ENCODE data around the gene LRRC27. TPM values are rescaled to one million over a fixed set of nuclear protein-coding genes. Genes with fewer than 3 reads are reported as not detected.

LRRC27 gene
- polyA plus RNA-seq, 1 experiment: 9.2 TPM

GRCh38 chr10:132399117-132400035, 67.4 kb downstream of the LRRC27 start:
- Histone ChIP-seq H3K4me3 (ENCODE audit: low read depth, low read length) (no peak overlapping the region), H3K9me3 (ENCODE audit: control insufficient read depth, insufficient read depth, low read length) (no peaks in the 10 kb centered on the region; the same call in 1 of the 2 replicates), H3K27ac (ENCODE audit: low read depth, low read length) (no peak overlapping the region), H3K27me3 (ENCODE audit: control insufficient read depth, insufficient read depth, low read length) (no peaks in the 10 kb centered on the region)
- TF ChIP-seq, protein P1, sequence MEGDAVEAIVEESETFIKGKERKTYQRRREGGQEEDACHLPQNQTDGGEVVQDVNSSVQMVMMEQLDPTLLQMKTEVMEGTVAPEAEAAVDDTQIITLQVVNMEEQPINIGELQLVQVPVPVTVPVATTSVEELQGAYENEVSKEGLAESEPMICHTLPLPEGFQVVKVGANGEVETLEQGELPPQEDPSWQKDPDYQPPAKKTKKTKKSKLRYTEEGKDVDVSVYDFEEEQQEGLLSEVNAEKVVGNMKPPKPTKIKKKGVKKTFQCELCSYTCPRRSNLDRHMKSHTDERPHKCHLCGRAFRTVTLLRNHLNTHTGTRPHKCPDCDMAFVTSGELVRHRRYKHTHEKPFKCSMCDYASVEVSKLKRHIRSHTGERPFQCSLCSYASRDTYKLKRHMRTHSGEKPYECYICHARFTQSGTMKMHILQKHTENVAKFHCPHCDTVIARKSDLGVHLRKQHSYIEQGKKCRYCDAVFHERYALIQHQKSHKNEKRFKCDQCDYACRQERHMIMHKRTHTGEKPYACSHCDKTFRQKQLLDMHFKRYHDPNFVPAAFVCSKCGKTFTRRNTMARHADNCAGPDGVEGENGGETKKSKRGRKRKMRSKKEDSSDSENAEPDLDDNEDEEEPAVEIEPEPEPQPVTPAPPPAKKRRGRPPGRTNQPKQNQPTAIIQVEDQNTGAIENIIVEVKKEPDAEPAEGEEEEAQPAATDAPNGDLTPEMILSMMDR (IDR thresholded peaks at IDR 0.05; ENCODE audit: low read depth, low read length): no peak
- DNase-seq (ENCODE audit: low read depth, low spot score): no peak
- ChIA-PET CTCF (interaction anchor here (0.6 kb wide), 1 partner anchor 26 kb away, joined by 3 read pairs; no protein-coding TSS in a partner anchor), POLR2A (no interaction called here)

- CTCF ChIA-PET: interaction anchor here (0.6 kb wide), 1 partner anchor 26 kb away, joined by 3 read pairs; no protein-coding TSS in a partner anchor
- POLR2A ChIA-PET: no interaction called here
- H3K27me3 ChIP-seq (ENCODE audit: control insufficient read depth, insufficient read depth, low read length): no peaks in the 10 kb centered on the region
- H3K27ac ChIP-seq (ENCODE audit: low read depth, low read length): no peak overlapping the region
- no peaks in the 10 kb centered on the region; the same call in 1 of the 2 replicates for H3K9me3 ChIP-seq (ENCODE audit: control insufficient read depth, insufficient read depth, low read length)
- H3K4me3 ChIP-seq (ENCODE audit: low read depth, low read length): no peak overlapping the region
- TF ChIP-seq, protein P1 (IDR thresholded peaks at IDR 0.05; ENCODE audit: low read depth, low read length): no peak
- DNase-seq (ENCODE audit: low read depth, low spot score): no peak
Measured at GRCh38 chr10:132400041-132400546, 68.1 kb downstream of the LRRC27 start.

- POLR2A ChIA-PET: no interaction called here
Measured at GRCh38 chr10:132400547-132401151, 68.7 kb downstream of the LRRC27 start.

DNA sequence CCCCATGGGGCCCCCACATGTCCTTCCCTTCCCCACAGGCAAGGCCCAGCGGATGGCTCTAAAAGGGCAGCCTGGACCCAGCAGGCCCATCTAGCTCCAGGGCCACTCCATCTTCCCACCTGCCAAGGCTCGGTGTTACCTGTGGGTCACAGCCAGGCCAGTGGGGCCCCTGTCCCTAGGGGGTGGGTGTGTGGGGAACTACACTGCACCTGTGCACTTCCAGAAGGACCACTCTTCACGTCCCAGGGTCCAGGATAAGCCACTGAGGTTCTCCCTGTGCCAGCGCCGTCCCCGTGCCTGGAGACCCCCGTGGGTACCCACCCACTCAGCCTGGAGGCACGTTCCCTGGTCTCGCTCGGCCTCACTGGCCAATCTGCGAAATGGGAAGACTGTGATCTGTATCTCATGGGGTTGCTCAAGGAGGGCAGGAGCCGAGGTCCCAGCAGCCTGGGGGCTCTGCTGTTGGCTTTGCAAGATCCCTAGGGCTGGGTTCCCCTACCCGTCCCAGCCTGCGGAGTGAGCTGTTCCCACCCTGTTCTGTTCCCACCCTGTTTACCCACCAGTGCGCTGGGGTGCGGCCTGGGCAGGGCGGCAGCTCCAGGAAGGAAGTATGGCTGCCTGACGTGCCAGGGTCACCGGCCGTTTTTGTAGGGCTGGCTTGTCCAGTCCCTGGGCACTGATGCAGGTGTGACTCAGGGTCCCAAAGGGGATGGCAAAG, 69.6 kb downstream of the LRRC27 start:
- CTCF ChIA-PET: no interaction called here
- no peaks in the 10 kb centered on the region; the same call in 1 of the 2 replicates for H3K9me3 ChIP-seq (ENCODE audit: control insufficient read depth, insufficient read depth, low read length)
- H3K27ac ChIP-seq (ENCODE audit: low read depth, low read length): no peak overlapping the region
- no peak for DNase-seq (ENCODE audit: low read depth, low spot score)
- no peaks in the 10 kb centered on the region for H3K27me3 ChIP-seq (ENCODE audit: control insufficient read depth, insufficient read depth, low read length)
- H3K4me3 ChIP-seq (ENCODE audit: low read depth, low read length): no peak overlapping the region
- POLR2A ChIA-PET: no interaction called here
- TF ChIP-seq, protein P1 (IDR thresholded peaks at IDR 0.05; ENCODE audit: low read depth, low read length): no peak

More at GRCh38 chr10:132400547-132401151, 68.7 kb downstream of the LRRC27 start:
- TF ChIP-seq, protein P1 (IDR thresholded peaks at IDR 0.05; ENCODE audit: low read depth, low read length): no peak
- no peak overlapping the region for H3K4me3 ChIP-seq (ENCODE audit: low read depth, low read length)
- no peak for DNase-seq (ENCODE audit: low read depth, low spot score)
- CTCF ChIA-PET: no interaction called here
- no peaks in the 10 kb centered on the region for H3K27me3 ChIP-seq (ENCODE audit: control insufficient read depth, insufficient read depth, low read length)
- H3K9me3 ChIP-seq (ENCODE audit: control insufficient read depth, insufficient read depth, low read length): no peaks in the 10 kb centered on the region; the same call in 1 of the 2 replicates
- H3K27ac ChIP-seq (ENCODE audit: low read depth, low read length): no peak overlapping the region
